H1 (cell line): ENCODE data around the gene TAF15. TPM values are rescaled to one million over a fixed set of nuclear protein-coding genes. Genes with fewer than 3 reads are reported as not detected.

ENCODE experiments used
- CTCF ChIA-PET: fragments of 300-600 bp; sonication (Branson Sonifier 250); formaldehyde crosslinking; loops from one replicate; lab custom pipeline; 2021; ENCODE audit not compliant: partially characterized antibody; lab: Charles Lee
- POLR2A ChIA-PET: fragments of 300-600 bp; sonication (Branson Sonifier 250); formaldehyde crosslinking; loops from one replicate; lab custom pipeline; 2021; ENCODE audit warnings: inconsistent platforms; ENCODE audit not compliant: partially characterized antibody; lab: Charles Lee
- DNase-seq, 2 experiments: peaks; one replicate each; pipeline versions ENCODE4 v3.0.0 to v3.0.0-alpha.2; 2010 to 2022; ENCODE audit warnings: low spot score in 2 of 2, low read depth in 1 of 2, mixed read lengths in 1 of 2
- FAIRE-seq: peaks from 2 replicates; lab custom pipeline; 2011; peaks lifted over from hg19 to GRCh38; lab: Jason Lieb, UNC
- H2AFZ ChIP-seq: 2 replicates; pipeline ENCODE4 v1.8.1; 2012; ENCODE audit warnings: low read length, inconsistent platforms
- H2AK5ac ChIP-seq: 2 replicates; pipeline ENCODE4 v1.6.1; 2013; ENCODE audit warnings: low read depth, low read length
- H2BK120ac ChIP-seq: replicated peaks from 2 replicates; pipeline ENCODE3; 2013; ENCODE audit warnings: low read depth, low read length, inconsistent platforms
- H2BK12ac ChIP-seq: 2 replicates; pipeline ENCODE4 v1.6.1; 2013; ENCODE audit warnings: low read depth, low read length
- H2BK15ac ChIP-seq: 2 replicates; pipeline ENCODE4 v1.6.1; 2013; ENCODE audit warnings: low read length
- H2BK20ac ChIP-seq: 2 replicates; pipeline ENCODE4 v1.6.1; 2013; ENCODE audit warnings: low read length
- H2BK5ac ChIP-seq: 2 replicates; pipeline ENCODE4 v1.6.1; 2013; ENCODE audit warnings: low read depth, low read length
- H3K14ac ChIP-seq: 2 replicates; pipeline ENCODE4 v1.6.1; 2013; ENCODE audit warnings: inconsistent platforms; ENCODE audit not compliant: insufficient read length
- H3K18ac ChIP-seq: 2 replicates; pipeline ENCODE4 v1.6.1; 2013; ENCODE audit warnings: low read length; ENCODE audit errors: extremely low read depth
- H3K23ac ChIP-seq: 2 replicates; pipeline ENCODE4 v1.6.1; 2013; ENCODE audit warnings: inconsistent platforms; ENCODE audit not compliant: insufficient read length
- H3K23me2 ChIP-seq: 2 replicates; pipeline ENCODE4 v1.6.1; 2013; ENCODE audit warnings: low read depth, low read length
- H3K27ac ChIP-seq: 2 replicates; pipeline ENCODE4 v1.6.1; 2011; ENCODE audit warnings: low read depth, low read length, inconsistent platforms
- H3K27me3 ChIP-seq, 4 experiments: replicated peaks in 1 of 4; 1 replicate in 1 of 4; 2 replicates in 3 of 4; pipeline versions ENCODE4 v1.6.1 to v1.8.1; 2011 to 2013; ENCODE audit warnings: low read length in 3 of 4, mild to moderate bottlenecking in 3 of 4, inconsistent platforms in 2 of 4, mixed read lengths in 2 of 4, moderate library complexity in 1 of 4; ENCODE audit not compliant: control insufficient read depth in 3 of 4, insufficient read depth in 3 of 4; ENCODE audit errors: extremely low read depth in 1 of 4
- H3K36me3 ChIP-seq, 4 experiments: 2 replicates each; pipeline versions ENCODE4 v1.6.1 to v1.8.1; 2011 to 2013; ENCODE audit warnings: mild to moderate bottlenecking in 4 of 4, low read length in 3 of 4, moderate library complexity in 2 of 4, control low read depth in 1 of 4, inconsistent platforms in 1 of 4; ENCODE audit not compliant: insufficient read depth in 4 of 4, control insufficient read depth in 2 of 4
- H3K4ac ChIP-seq: replicated peaks from 2 replicates; pipeline ENCODE3; 2013; ENCODE audit warnings: low read length, low read depth, mixed read lengths, inconsistent platforms; ENCODE audit not compliant: insufficient read length
- H3K4me1 ChIP-seq, 4 experiments: replicated peaks in 1 of 4; 1 replicate in 1 of 4; 2 replicates in 3 of 4; pipeline versions ENCODE4 v1.6.1 to v1.8.1; 2011 to 2013; ENCODE audit warnings: low read length in 3 of 4, inconsistent platforms in 2 of 4, mixed read lengths in 1 of 4; ENCODE audit not compliant: insufficient read depth in 4 of 4, control insufficient read depth in 3 of 4
- H3K4me2 ChIP-seq, 2 experiments: 2 replicates each; pipeline versions ENCODE4 v1.6.1 to v1.8.1; 2011 to 2013; ENCODE audit warnings: low read depth in 2 of 2, low read length in 2 of 2, control low read depth in 1 of 2, inconsistent platforms in 1 of 2, mild to moderate bottlenecking in 1 of 2; ENCODE audit not compliant: insufficient read depth in 1 of 2
- H3K4me3 ChIP-seq, 4 experiments: fragments of 200-600, 300-600 bp in 1 of 4; sonication (generic), shearing (Covaris generic), sonication (Bioruptor Twin) in 1 of 4; 2 replicates each; pipeline versions ENCODE4 v1.5.1 to v1.8.1; 2011 to 2016; ENCODE audit warnings: low read length in 4 of 4, low read depth in 3 of 4, control low read depth in 2 of 4, inconsistent platforms in 2 of 4, mild to moderate bottlenecking in 2 of 4, mixed read lengths in 1 of 4, moderate library complexity in 1 of 4; ENCODE audit not compliant: insufficient read depth in 2 of 4; ENCODE audit errors: extremely low read depth in 1 of 4
- H3K56ac ChIP-seq: replicated peaks from 2 replicates; pipeline ENCODE3; 2013; ENCODE audit warnings: low read depth, mild to moderate bottlenecking, mixed read lengths, low read length, inconsistent platforms; ENCODE audit not compliant: insufficient read length
- H3K79me1 ChIP-seq: 2 replicates; pipeline ENCODE4 v1.6.1; 2013; ENCODE audit warnings: low read depth, low read length, control low read depth
- H3K79me2 ChIP-seq, 2 experiments: 2 replicates each; pipeline versions ENCODE4 v1.6.1 to v1.8.1; 2012 to 2013; ENCODE audit warnings: low read length in 2 of 2, mild to moderate bottlenecking in 2 of 2, inconsistent platforms in 1 of 2; ENCODE audit not compliant: insufficient read depth in 2 of 2, control insufficient read depth in 1 of 2
- H3K9ac ChIP-seq, 4 experiments: replicated peaks in 1 of 4; 1 replicate in 1 of 4; 2 replicates in 3 of 4; pipeline versions ENCODE4 v1.6.1 to v1.8.1; 2011 to 2013; ENCODE audit warnings: low read depth in 3 of 4, low read length in 3 of 4, control low read depth in 2 of 4, mild to moderate bottlenecking in 2 of 4, moderate library complexity in 2 of 4, inconsistent platforms in 1 of 4; ENCODE audit errors: extremely low read depth in 1 of 4
- H3K9me3 ChIP-seq, 2 experiments: 2 replicates each; pipeline versions ENCODE4 v1.6.1 to v1.8.1; 2012 to 2013; ENCODE audit warnings: mild to moderate bottlenecking in 2 of 2, moderate library complexity in 2 of 2, control low read depth in 1 of 2, inconsistent platforms in 1 of 2, low read depth in 1 of 2, low read length in 1 of 2, mixed read lengths in 1 of 2; ENCODE audit not compliant: insufficient read depth in 2 of 2
- H4K20me1 ChIP-seq, 2 experiments: replicated peaks in 1 of 2; 2 replicates each; pipeline versions ENCODE3 to v1.8.1; 2011 to 2013; ENCODE audit warnings: inconsistent platforms in 2 of 2, low read length in 2 of 2, mild to moderate bottlenecking in 1 of 2; ENCODE audit not compliant: insufficient read depth in 2 of 2, control insufficient read depth in 1 of 2
- H4K5ac ChIP-seq: 2 replicates; pipeline ENCODE4 v1.6.1; 2013; ENCODE audit warnings: low read length, low read depth, mixed read lengths, inconsistent platforms; ENCODE audit not compliant: insufficient read length
- H4K8ac ChIP-seq: 2 replicates; pipeline ENCODE4 v1.8.0; 2013; ENCODE audit warnings: mild to moderate bottlenecking, moderate library complexity, low read length, inconsistent platforms; ENCODE audit not compliant: insufficient read depth; ENCODE audit errors: extremely low read depth
- H4K91ac ChIP-seq: replicated peaks from 2 replicates; pipeline ENCODE3; 2013; ENCODE audit warnings: low read length, mixed read lengths, inconsistent platforms; ENCODE audit not compliant: insufficient read length
- CEBPB ChIP-seq: IDR thresholded peaks from 2 replicates; pipeline ENCODE4 v1.6.1; 2012; ENCODE audit warnings: low read depth, low read length
- CTCF ChIP-seq, 3 experiments: IDR thresholded peaks; 1 replicate in 2 of 3; 2 replicates in 1 of 3; pipeline versions ENCODE4 v1.5.1 to v1.6.1; 2011; ENCODE audit warnings: low read length in 3 of 3, mild to moderate bottlenecking in 3 of 3, inconsistent platforms in 2 of 3, low read depth in 1 of 3, moderate library complexity in 1 of 3; ENCODE audit not compliant: insufficient read depth in 1 of 3; ENCODE audit errors: control extremely low read depth in 1 of 3
- EZH2 ChIP-seq: fragments of 200-600 bp; sonication (generic); IDR thresholded peaks from 2 replicates; pipeline ENCODE4 v1.7.1; 2012; ENCODE audit warnings: low read depth, mild to moderate bottlenecking, moderate library complexity, low read length, inconsistent platforms; ENCODE audit not compliant: severe bottlenecking
- RAD21 ChIP-seq, 2 experiments: IDR thresholded peaks in 1 of 2; conservative IDR thresholded peaks in 1 of 2; 2 replicates each; pipeline ENCODE4 v1.6.1; 2011; ENCODE audit warnings: low read depth in 2 of 2, low read length in 2 of 2, improper control_type of control experiment in 1 of 2, inconsistent platforms in 1 of 2, mild to moderate bottlenecking in 1 of 2, moderate library complexity in 1 of 2
- WGBS, 2 experiments: shearing (Covaris generic) in 1 of 2; methylation state at CpG; one replicate each; pipeline versions ENCODE4 v1.1.6 to v1.1.7; 2013 to 2015; ENCODE audit warnings: low lambda C conversion rate in 2 of 2, mixed read lengths in 2 of 2, inconsistent platforms in 1 of 2, low coverage in 1 of 2, missing lambda C conversion rate in 1 of 2; ENCODE audit not compliant: insufficient replicate concordance in 2 of 2, insufficient coverage in 1 of 2, insufficient read length in 1 of 2; ENCODE audit errors: extremely low coverage in 1 of 2, missing lambda C conversion rate in 1 of 2; 5-methylcytosine and 5-hydroxymethylcytosine counted together
- polyA plus RNA-seq, 7 experiments: library from polyadenylated mRNA; depleted of rRNA in 3 of 7; stranded (reverse) in 5 of 7; unstranded in 2 of 7; fragments of >200 nt in 5 of 7; fragments of 200-250 nt in 2 of 7; gene quantifications; 1 replicate in 5 of 7; 2 replicates in 1 of 7; 4 replicates in 1 of 7; pipeline versions ENCODE4 v1.2.1 to v1.2.3, GENCODE V29; 2011 to 2013; ENCODE audit warnings: missing spikeins in 2 of 7, mixed read lengths in 2 of 7
- total RNA-seq: library from RNA; stranded (reverse); fragmentation: NEBNext Ultra II Directional; extraction: Animal tissue kit (Norgen Biotek cat#: 25700); gene quantifications from 2 replicates; pipeline ENCODE4 v1.2.1, GENCODE V29; 2021

TAF15 gene
- total and polyA plus RNA-seq, 2 of the 8 experiments (the other 6 are each of a cell fraction or from before 2014, with no cell fraction given), result 80.1 to 338 TPM

- Histone ChIP-seq H3K23me2 (no peaks in the 10 kb centered on the region), H3K14ac (no peak overlapping the region), H3K4ac (no peak overlapping the region), H3K27ac (no peak overlapping the region), H3K79me1 (no peaks in the 10 kb centered on the region), H2BK12ac (no peak overlapping the region), H3K9ac (no peak overlapping the region), H3K36me3 (no peaks in the 10 kb centered on the region), H3K23ac (no peak overlapping the region), H3K27me3 (no peaks in the 10 kb centered on the region), H4K91ac (no peak overlapping the region), H3K18ac (no peak overlapping the region), H3K4me3 (no peak overlapping the region), H2BK15ac (no peak overlapping the region), H3K9me3 (no peaks in the 10 kb centered on the region), H2BK20ac (no peak overlapping the region), H3K79me2 (no peaks in the 10 kb centered on the region), H3K56ac (no peak overlapping the region), H2BK120ac (no peak overlapping the region), H2AFZ (0 out of 2 replicates have a peak overlapping the region, but pooled peaks have one; percentile 43), H2BK5ac (no peak overlapping the region), H4K20me1 (no peaks in the 10 kb centered on the region), H3K4me2 (no peak overlapping the region), H4K5ac (no peak overlapping the region), H4K8ac (no peak overlapping the region), H3K4me1 (no peaks in the 10 kb centered on the region; a peak in 1 of 7 replicates), H2AK5ac (no peak overlapping the region)
- TF ChIP-seq EZH2 (no peak), CEBPB (no peak), RAD21 (IDR thresholded peaks at IDR 0.05 in 1 of 2, conservative IDR thresholded peaks at IDR 0.05 in 1 of 2; ENCODE audit: low read depth in 2 of 2, low read length in 2 of 2) (peak; percentile 23 to 35), CTCF (IDR thresholded peaks at IDR 0.05; ENCODE audit: control extremely low read depth in 1 of 3, insufficient read depth in 1 of 3, low read depth in 1 of 3, low read length in 3 of 3) (peak; percentile 19 to 55 (median 33); a peak in 3 of 4 replicates)
- ChIA-PET POLR2A (no interaction called here), CTCF (interaction anchor here (0.6 to 4.6 kb wide), 12 partner anchors 14 to 124 kb away, joined by 3 to 32 read pairs (median 4); partner anchors contain the start of gene RDM1)
- 86% methylated on average over 8 of the region's 8 CpGs; no CpG with 5 or more reads in 1 of the 2 experiments for WGBS, 2 experiments
- no peak for FAIRE-seq
- DNase-seq, result peak in 1 of 2 experiments; percentile 10
These were observed 61.9 kb downstream of the TAF15 start for GRCh38 chr17:35870906-35871819.
